HCT116 (cell line): ENCODE data around the gene KCNAB2.

Experiments
- CTCF ChIP-seq, 3 experiments: fragments of 200-600 bp in 1 of 3; sonication (generic) in 1 of 3; IDR thresholded peaks in 2 of 3; conservative IDR thresholded peaks in 1 of 3; 2 replicates each; pipeline ENCODE4 v1.5.1; 2012 to 2017; ENCODE audit warnings: low read depth in 2 of 3, low read length in 2 of 3, antibody characterized with exemption in 1 of 3, borderline replicate concordance in 1 of 3, control low read depth in 1 of 3, mild to moderate bottlenecking in 1 of 3, mixed read lengths in 1 of 3, mixed run types in 1 of 3, moderate library complexity in 1 of 3; ENCODE audit not compliant: insufficient read depth in 1 of 3
- EGR1 ChIP-seq: IDR thresholded peaks from 2 replicates; pipeline ENCODE4 v1.6.1; 2012; ENCODE audit warnings: low read depth
- EZH2 ChIP-seq: fragments of 200-600 bp; sonication (generic); IDR thresholded peaks from 2 replicates; pipeline ENCODE4 v1.6.1; 2017; ENCODE audit warnings: antibody characterized with exemption, mixed run types
- POLR2A ChIP-seq: IDR thresholded peaks from 2 replicates; pipeline ENCODE4 v1.7.0; 2011; ENCODE audit warnings: borderline replicate concordance; ENCODE audit not compliant: insufficient read depth, insufficient read length; ENCODE audit errors: extremely low read depth
- RAD21 ChIP-seq: IDR thresholded peaks from 2 replicates; pipeline ENCODE4 v1.6.1; 2012; ENCODE audit warnings: low read depth, mild to moderate bottlenecking
- REST ChIP-seq: IDR thresholded peaks from 2 replicates; pipeline ENCODE4 v1.6.1; 2012; ENCODE audit warnings: low read depth
- SP1 ChIP-seq: IDR thresholded peaks from 2 replicates; pipeline ENCODE4 v1.6.1; 2012; ENCODE audit warnings: low read depth

GRCh38 chr1:6033124-6033523 lies 12.6 kb upstream of the KCNAB2 start:
- TF ChIP-seq REST (no peak), EGR1 (no peak), CTCF (IDR thresholded peaks at IDR 0.05 in 2 of 3, conservative IDR thresholded peaks at IDR 0.05 in 1 of 3; ENCODE audit: borderline replicate concordance in 1 of 3, insufficient read depth in 1 of 3, low read depth in 2 of 3, low read length in 2 of 3) (no peak), POLR2A (no peak), RAD21 (no peak), EZH2 (no peak), SP1 (no peak)
